H9 (cell line): ENCODE measurements around the gene RASA3. TPM values are rescaled to one million over a fixed set of nuclear protein-coding genes. Genes with fewer than 3 reads are reported as not detected.

Experiments used
- DNase-seq: peaks from one replicate; pipeline ENCODE4 v3.0.0-alpha.2; 2017
- H2AFZ ChIP-seq: one replicate; pipeline ENCODE4 v1.6.1; 2013; ENCODE audit warnings: mild to moderate bottlenecking, low read length, control low read depth, moderate library complexity
- H2AK5ac ChIP-seq: 2 replicates; pipeline ENCODE4 v1.6.1; 2013; ENCODE audit warnings: low read length, control low read depth, mixed read lengths; ENCODE audit not compliant: insufficient read length
- H2BK120ac ChIP-seq: one replicate; pipeline ENCODE4 v1.6.1; 2013; ENCODE audit warnings: low read depth, mild to moderate bottlenecking, low read length, control low read depth, inconsistent platforms; ENCODE audit not compliant: poor library complexity, severe bottlenecking
- H2BK12ac ChIP-seq: 2 replicates; pipeline ENCODE4 v1.6.1; 2013; ENCODE audit warnings: low read length, control low read depth, mixed read lengths, low read depth; ENCODE audit not compliant: insufficient read length
- H2BK15ac ChIP-seq: 2 replicates; pipeline ENCODE4 v1.6.1; 2013; ENCODE audit warnings: low read depth, low read length, control low read depth
- H2BK20ac ChIP-seq: one replicate; pipeline ENCODE4 v1.6.1; 2013; ENCODE audit warnings: low read depth, mild to moderate bottlenecking, low read length, control low read depth, inconsistent platforms; ENCODE audit not compliant: poor library complexity, severe bottlenecking
- H2BK5ac ChIP-seq: 2 replicates; pipeline ENCODE4 v1.6.1; 2013; ENCODE audit warnings: low read length, control low read depth, mixed read lengths; ENCODE audit not compliant: insufficient read length
- H3K14ac ChIP-seq: 2 replicates; pipeline ENCODE4 v1.6.1; 2013; ENCODE audit warnings: low read length, control low read depth; ENCODE audit not compliant: insufficient read depth
- H3K18ac ChIP-seq: 2 replicates; pipeline ENCODE4 v1.6.1; 2013; ENCODE audit warnings: low read depth, mild to moderate bottlenecking, mixed read lengths, low read length, control low read depth; ENCODE audit not compliant: insufficient read length
- H3K23ac ChIP-seq: 2 replicates; pipeline ENCODE4 v1.6.1; 2013; ENCODE audit warnings: low read length, control low read depth, mixed read lengths, low read depth; ENCODE audit not compliant: insufficient read length
- H3K23me2 ChIP-seq: 2 replicates; pipeline ENCODE4 v1.6.1; 2013; ENCODE audit warnings: low read depth, mild to moderate bottlenecking, mixed read lengths, low read length, control low read depth; ENCODE audit not compliant: insufficient read length, poor library complexity, severe bottlenecking
- H3K27ac ChIP-seq: 2 replicates; pipeline ENCODE4 v1.5.1; 2013; ENCODE audit warnings: low read length, control low read depth, mixed read lengths, low read depth; ENCODE audit not compliant: insufficient read length
- H3K27me3 ChIP-seq: 2 replicates; pipeline ENCODE4 v1.6.1; 2013; ENCODE audit warnings: low read length, control low read depth, inconsistent platforms; ENCODE audit not compliant: insufficient read depth
- H3K4ac ChIP-seq: 2 replicates; pipeline ENCODE4 v1.6.1; 2013; ENCODE audit warnings: low read depth, mild to moderate bottlenecking, control low read depth, inconsistent platforms, low read length, moderate library complexity
- H3K4me1 ChIP-seq: 2 replicates; pipeline ENCODE4 v1.6.1; 2013; ENCODE audit warnings: low read length, control low read depth, inconsistent platforms; ENCODE audit not compliant: insufficient read depth
- H3K4me2 ChIP-seq: 2 replicates; pipeline ENCODE4 v1.6.1; 2013; ENCODE audit warnings: low read length, control low read depth, mixed read lengths; ENCODE audit not compliant: insufficient read length, insufficient read depth
- H3K56ac ChIP-seq: 2 replicates; pipeline ENCODE4 v1.6.1; 2013; ENCODE audit warnings: low read depth, mild to moderate bottlenecking, mixed read lengths, low read length, control low read depth; ENCODE audit not compliant: insufficient read length
- H3K79me1 ChIP-seq: 2 replicates; pipeline ENCODE4 v1.6.1; 2013; ENCODE audit warnings: low read depth, mild to moderate bottlenecking, moderate library complexity, low read length, control low read depth, inconsistent platforms; ENCODE audit not compliant: insufficient read depth, poor library complexity, severe bottlenecking
- H3K79me2 ChIP-seq: 2 replicates; pipeline ENCODE4 v1.6.1; 2013; ENCODE audit warnings: low read length, control low read depth, inconsistent platforms; ENCODE audit not compliant: insufficient read depth
- H3K9ac ChIP-seq: 2 replicates; pipeline ENCODE4 v1.6.1; 2013; ENCODE audit warnings: low read length, control low read depth, mixed read lengths; ENCODE audit not compliant: insufficient read length; ENCODE audit errors: extremely low read depth
- H3K9me3 ChIP-seq: one replicate; pipeline ENCODE4 v1.6.1; 2013; ENCODE audit warnings: low read depth, low read length, inconsistent platforms; ENCODE audit not compliant: control insufficient read depth
- H3T11ph ChIP-seq: one replicate; pipeline ENCODE4 v1.6.1; 2013; ENCODE audit warnings: mild to moderate bottlenecking, low read length, control low read depth, inconsistent platforms
- H4K20me1 ChIP-seq: one replicate; pipeline ENCODE4 v1.6.1; 2013; ENCODE audit not compliant: control insufficient read depth, insufficient read length, insufficient read depth
- H4K5ac ChIP-seq: 2 replicates; pipeline ENCODE4 v1.6.1; 2013; ENCODE audit warnings: low read depth, mild to moderate bottlenecking, mixed read lengths, low read length, control low read depth; ENCODE audit not compliant: insufficient read length
- H4K8ac ChIP-seq: replicated peaks from 2 replicates; pipeline ENCODE4 v1.6.1; 2013; ENCODE audit warnings: low read length, control low read depth, mixed read lengths, low read depth; ENCODE audit not compliant: insufficient read length
- H4K91ac ChIP-seq: 2 replicates; pipeline ENCODE4 v1.6.1; 2013; ENCODE audit warnings: low read depth, mild to moderate bottlenecking, moderate library complexity, mixed read lengths, low read length, control low read depth; ENCODE audit not compliant: insufficient read length
- H3K27ac Mint-ChIP-seq, 3 experiments: 2 replicates in 2 of 3; 3 replicates in 1 of 3; pipeline ENCODE4 v1.8.0; 2020 to 2021; ENCODE audit warnings: mixed read lengths in 3 of 3, mild to moderate bottlenecking in 1 of 3, moderate library complexity in 1 of 3
- H3K27me3 Mint-ChIP-seq: 2 replicates; pipeline ENCODE4 v1.8.0; 2021; ENCODE audit warnings: low read depth, mild to moderate bottlenecking, moderate library complexity, mixed read lengths
- H3K36me3 Mint-ChIP-seq, 3 experiments: 2 replicates in 2 of 3; 3 replicates in 1 of 3; pipeline ENCODE4 v1.8.0; 2020 to 2021; ENCODE audit warnings: low read depth in 3 of 3, mixed read lengths in 3 of 3; ENCODE audit not compliant: insufficient read depth in 1 of 3
- H3K4me1 Mint-ChIP-seq, 2 experiments: 2 replicates each; pipeline ENCODE4 v1.8.0; 2020; ENCODE audit warnings: mixed read lengths in 2 of 2
- H3K4me3 Mint-ChIP-seq, 2 experiments: 2 replicates in 1 of 2; 3 replicates in 1 of 2; pipeline ENCODE4 v1.8.0; 2020 to 2021; ENCODE audit warnings: mild to moderate bottlenecking in 2 of 2, mixed read lengths in 2 of 2, moderate library complexity in 1 of 2
- H3K9me3 Mint-ChIP-seq, 2 experiments: 2 replicates in 1 of 2; 3 replicates in 1 of 2; pipeline ENCODE4 v1.8.0; 2020; ENCODE audit warnings: mild to moderate bottlenecking in 2 of 2, mixed read lengths in 2 of 2, moderate library complexity in 1 of 2
- CTCF ChIP-seq: fragments of 200-600 bp; sonication (generic); conservative IDR thresholded peaks from 3 replicates; pipeline ENCODE4 v1.8.0; 2021; ENCODE audit warnings: antibody characterized with exemption, mild to moderate bottlenecking
- WGBS: extraction: QIAGEN DNeasy Blood & Tissue Kit; methylation state at CpG from one replicate; pipeline ENCODE4 v1.1.7; 2013; ENCODE audit warnings: missing lambda C conversion rate, low lambda C conversion rate, mixed read lengths; ENCODE audit not compliant: insufficient read length; ENCODE audit errors: extremely low coverage; 5-methylcytosine and 5-hydroxymethylcytosine counted together
- total RNA-seq: library from RNA; stranded (reverse); gene quantifications from 2 replicates; pipeline ENCODE4 v1.2.1, GENCODE V29; 2021

The RASA3 gene
- total RNA-seq, 1 experiment from 2014 or later = 12.3 TPM

GRCh38 chr13:114082849-114083645, 49.4 kb downstream of the RASA3 start:
- H3K23me2 ChIP-seq = no peaks in the 10 kb centered on the region
- no peak overlapping the region for H2BK20ac ChIP-seq
- H4K91ac ChIP-seq = no peak overlapping the region
- no peak overlapping the region for H3K56ac ChIP-seq
- no peak overlapping the region for H4K8ac ChIP-seq
- H3T11ph ChIP-seq = no peak overlapping the region
- H2AK5ac ChIP-seq = no peak overlapping the region
- H3K27ac ChIP-seq = no peak overlapping the region
- H2BK120ac ChIP-seq = no peak overlapping the region
- no peaks in the 10 kb centered on the region for H3K9me3 ChIP-seq
- H4K20me1 ChIP-seq = no peaks in the 10 kb centered on the region
- H3K23ac ChIP-seq = no peak overlapping the region
- Mint-ChIP-seq H3K9me3 (peaks cover 0 to 4% of the 10 kb centered on the region in 2 experiments; a peak in 1 of 5 replicates), H3K4me1 (peaks cover 6 to 32% of the 10 kb centered on the region in 2 experiments), H3K27me3 (no peaks in the 10 kb centered on the region), H3K36me3 (peaks cover 0 to 3% (median 0%) of the 10 kb centered on the region in 3 experiments; a peak in 1 of 7 replicates), H3K27ac (no peak overlapping the region), H3K4me3 (no peak overlapping the region)
- no peak for TF ChIP-seq CTCF
- no peak overlapping the region for H3K4ac ChIP-seq
- no peak overlapping the region for H3K14ac ChIP-seq
- peaks cover 2% of the 10 kb centered on the region; the same call in 1 of the 2 replicates for H3K79me2 ChIP-seq
- H2AFZ ChIP-seq = no peak overlapping the region
- DNase-seq = no peak
- H3K9ac ChIP-seq = no peak overlapping the region
- no peak overlapping the region for H3K18ac ChIP-seq
- no peak overlapping the region for H2BK15ac ChIP-seq
- H2BK5ac ChIP-seq = no peak overlapping the region
- H3K79me1 ChIP-seq = no peaks in the 10 kb centered on the region
- no peak overlapping the region for H4K5ac ChIP-seq
- H3K4me1 ChIP-seq = no peaks in the 10 kb centered on the region; the same call in 1 of the 2 replicates
- H3K4me2 ChIP-seq = no peak overlapping the region
- WGBS = no CpG with 5 or more reads among the region's 23 CpGs
- H3K27me3 ChIP-seq = no peaks in the 10 kb centered on the region
- no peak overlapping the region for H2BK12ac ChIP-seq
